Retinal pigment epithelial cell (primary cell): ENCODE results near the gene EEPD1.

Experiments
- DNase-seq: peaks from one replicate; pipeline ENCODE4 v3.0.0-alpha.2; 2010; ENCODE audit warnings: low read depth
- H3K4me3 ChIP-seq: 2 replicates; pipeline ENCODE4 v1.5.1; 2011; ENCODE audit warnings: mild to moderate bottlenecking, low read length, control low read depth, moderate library complexity
- CTCF ChIP-seq: conservative IDR thresholded peaks from 2 replicates; pipeline ENCODE4 v1.5.1; 2011; ENCODE audit warnings: low read depth, low read length, control low read depth, inconsistent platforms

EEPD1 gene

GRCh38 chr7:36304099-36304425 lies 151.0 kb downstream of the EEPD1 start:
- H3K4me3 ChIP-seq, result no peak overlapping the region
- no peak for DNase-seq
- no peak for TF ChIP-seq CTCF

GRCh38 chr7:36305226-36305625 lies 152.2 kb downstream of the EEPD1 start:
- no peak overlapping the region for H3K4me3 ChIP-seq
- no peak for TF ChIP-seq CTCF
- no peak for DNase-seq

- no peak for TF ChIP-seq CTCF
- no peak for DNase-seq
Observed at GRCh38 chr7:36305648-36306047, 152.6 kb downstream of the EEPD1 start.

DNA sequence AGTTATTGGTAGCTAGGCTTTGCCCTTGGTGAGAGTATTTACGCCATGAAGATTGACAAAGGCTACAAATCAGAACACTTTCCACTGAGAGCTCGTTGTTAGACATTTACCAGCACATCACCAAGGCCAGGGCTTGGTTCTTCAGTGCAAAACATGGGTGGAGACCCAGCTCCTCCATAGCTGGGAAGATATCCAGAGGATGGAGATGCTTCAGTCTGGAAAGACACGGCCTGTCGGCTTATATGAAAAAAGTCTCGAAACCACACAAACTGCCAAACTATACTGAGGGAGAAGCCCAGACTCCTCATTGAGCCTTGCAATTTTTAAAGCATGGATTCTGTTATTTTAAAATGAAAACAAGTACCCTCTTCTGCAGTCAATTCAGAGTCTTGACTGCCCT lies 153.2 kb downstream of the EEPD1 start:
- H3K4me3 ChIP-seq, result no peak overlapping the region
- TF ChIP-seq CTCF, result no peak

More at GRCh38 chr7:36305648-36306047, 152.6 kb downstream of the EEPD1 start:
- no peak overlapping the region for H3K4me3 ChIP-seq

GRCh38 chr7:36306722-36307121 lies 153.7 kb downstream of the EEPD1 start:
- H3K4me3 ChIP-seq, result no peak overlapping the region
- no peak for DNase-seq
- TF ChIP-seq CTCF, result no peak

More for the DNA sequence above, 153.2 kb downstream of the EEPD1 start:
- DNase-seq, result no peak

GRCh38 chr7:36308031-36308430 lies 155.0 kb downstream of the EEPD1 start:
- no peak overlapping the region for H3K4me3 ChIP-seq
- TF ChIP-seq CTCF, result no peak
- DNase-seq, result no peak

DNA sequence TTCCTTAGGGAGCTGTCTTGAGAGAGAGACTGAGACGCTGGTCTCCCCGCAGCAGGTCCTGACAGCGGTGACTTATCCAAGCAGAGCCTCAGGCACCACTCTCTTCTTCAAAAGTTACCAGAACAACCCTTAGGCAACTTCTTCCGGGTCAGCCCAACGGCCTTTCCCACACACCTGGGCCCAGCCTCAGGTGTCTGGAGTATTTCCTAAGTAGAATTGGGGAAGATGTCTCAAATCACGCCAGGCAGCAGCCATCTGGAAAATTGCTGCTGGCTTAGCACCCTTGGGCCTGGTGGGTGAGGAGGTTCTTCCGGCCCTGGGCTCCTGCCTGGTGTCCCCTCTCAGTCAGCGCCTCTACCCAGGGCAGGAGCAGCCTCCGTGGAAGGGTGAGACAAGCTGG lies 156.2 kb downstream of the EEPD1 start:
- no peak overlapping the region for H3K4me3 ChIP-seq
- TF ChIP-seq CTCF, result no peak
- DNase-seq, result no peak
